PFSK-1 (cell line): ENCODE results near the gene GEMIN7.
A peak's percentile ranks its signal among the peaks of the same experiment; 100 is the strongest.

Experiments
- FOXP2 ChIP-seq: optimal IDR thresholded peaks from 2 replicates; pipeline ENCODE3; 2011; ENCODE audit warnings: borderline replicate concordance, control low read depth, inconsistent platforms; ENCODE audit not compliant: insufficient read depth; ENCODE audit errors: extremely low read length, extremely low read depth
- POLR2AphosphoS5 ChIP-seq: IDR thresholded peaks from 2 replicates; pipeline ENCODE4 v1.6.1; 2012; ENCODE audit warnings: low read depth, mild to moderate bottlenecking, control low read depth, low read length, moderate library complexity
- SIN3A ChIP-seq: IDR thresholded peaks from 2 replicates; pipeline ENCODE4 v1.6.1; 2012; ENCODE audit warnings: mild to moderate bottlenecking, low read length, moderate library complexity, borderline replicate concordance; ENCODE audit not compliant: insufficient read depth
- TAF1 ChIP-seq: IDR thresholded peaks from 2 replicates; pipeline ENCODE4 v1.6.1; 2012; ENCODE audit warnings: low read length, control low read depth, borderline replicate concordance; ENCODE audit not compliant: insufficient read depth
- TF ChIP-seq, protein P1 (sequence below), 2 experiments: IDR thresholded peaks; 2 replicates each; pipeline versions ENCODE4 v1.6.1 to v1.8.0; 2011 to 2012; ENCODE audit warnings: low read depth in 2 of 2, low read length in 2 of 2, control low read depth in 1 of 2, inconsistent platforms in 1 of 2, mild to moderate bottlenecking in 1 of 2, moderate library complexity in 1 of 2; ENCODE audit not compliant: insufficient read depth in 1 of 2

Gene GEMIN7

DNA sequence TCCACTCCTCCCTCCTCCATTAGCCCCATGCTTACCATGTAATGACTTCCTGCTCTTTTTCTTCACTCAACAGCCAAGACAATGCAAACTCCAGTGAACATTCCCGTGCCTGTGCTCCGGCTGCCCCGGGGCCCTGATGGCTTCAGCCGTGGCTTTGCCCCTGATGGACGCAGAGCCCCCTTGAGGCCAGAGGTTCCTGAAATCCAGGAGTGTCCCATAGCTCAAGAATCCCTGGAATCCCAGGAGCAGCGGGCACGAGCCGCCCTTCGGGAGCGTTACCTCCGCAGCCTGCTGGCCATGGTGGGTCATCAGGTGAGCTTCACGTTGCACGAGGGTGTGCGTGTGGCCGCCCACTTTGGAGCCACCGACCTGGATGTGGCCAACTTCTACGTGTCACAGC, 11.0 kb downstream of the GEMIN7 start:
- no peak for TF ChIP-seq SIN3A
- TF ChIP-seq FOXP2: no peak
- TF ChIP-seq, protein P1, sequence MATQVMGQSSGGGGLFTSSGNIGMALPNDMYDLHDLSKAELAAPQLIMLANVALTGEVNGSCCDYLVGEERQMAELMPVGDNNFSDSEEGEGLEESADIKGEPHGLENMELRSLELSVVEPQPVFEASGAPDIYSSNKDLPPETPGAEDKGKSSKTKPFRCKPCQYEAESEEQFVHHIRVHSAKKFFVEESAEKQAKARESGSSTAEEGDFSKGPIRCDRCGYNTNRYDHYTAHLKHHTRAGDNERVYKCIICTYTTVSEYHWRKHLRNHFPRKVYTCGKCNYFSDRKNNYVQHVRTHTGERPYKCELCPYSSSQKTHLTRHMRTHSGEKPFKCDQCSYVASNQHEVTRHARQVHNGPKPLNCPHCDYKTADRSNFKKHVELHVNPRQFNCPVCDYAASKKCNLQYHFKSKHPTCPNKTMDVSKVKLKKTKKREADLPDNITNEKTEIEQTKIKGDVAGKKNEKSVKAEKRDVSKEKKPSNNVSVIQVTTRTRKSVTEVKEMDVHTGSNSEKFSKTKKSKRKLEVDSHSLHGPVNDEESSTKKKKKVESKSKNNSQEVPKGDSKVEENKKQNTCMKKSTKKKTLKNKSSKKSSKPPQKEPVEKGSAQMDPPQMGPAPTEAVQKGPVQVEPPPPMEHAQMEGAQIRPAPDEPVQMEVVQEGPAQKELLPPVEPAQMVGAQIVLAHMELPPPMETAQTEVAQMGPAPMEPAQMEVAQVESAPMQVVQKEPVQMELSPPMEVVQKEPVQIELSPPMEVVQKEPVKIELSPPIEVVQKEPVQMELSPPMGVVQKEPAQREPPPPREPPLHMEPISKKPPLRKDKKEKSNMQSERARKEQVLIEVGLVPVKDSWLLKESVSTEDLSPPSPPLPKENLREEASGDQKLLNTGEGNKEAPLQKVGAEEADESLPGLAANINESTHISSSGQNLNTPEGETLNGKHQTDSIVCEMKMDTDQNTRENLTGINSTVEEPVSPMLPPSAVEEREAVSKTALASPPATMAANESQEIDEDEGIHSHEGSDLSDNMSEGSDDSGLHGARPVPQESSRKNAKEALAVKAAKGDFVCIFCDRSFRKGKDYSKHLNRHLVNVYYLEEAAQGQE (IDR thresholded peaks at IDR 0.05; ENCODE audit: insufficient read depth in 1 of 2, low read depth in 2 of 2, low read length in 2 of 2): no peak
- no peak for TF ChIP-seq POLR2AphosphoS5
- no peak for TF ChIP-seq TAF1

DNA sequence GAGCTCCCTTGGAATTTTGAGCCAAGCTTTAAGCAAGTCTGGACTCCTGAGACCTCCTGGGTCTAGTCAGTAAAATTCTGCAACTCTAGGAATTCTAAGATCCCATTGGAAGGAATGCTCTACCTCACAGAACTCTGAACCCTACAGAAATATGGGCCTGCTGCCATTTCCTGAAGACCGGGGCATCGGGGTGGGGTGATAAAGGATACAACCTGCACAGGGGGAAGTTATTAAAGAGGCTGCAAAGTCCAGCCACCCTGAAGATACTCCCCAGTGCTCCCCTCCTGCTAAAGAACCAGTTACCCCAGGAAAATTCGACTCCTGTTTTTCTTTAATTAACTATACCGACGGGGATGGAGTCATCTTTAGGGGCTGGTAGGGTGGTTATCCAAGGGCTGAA, 11.5 kb downstream of the GEMIN7 start:
- TF ChIP-seq FOXP2: no peak
- TF ChIP-seq TAF1: no peak
- TF ChIP-seq SIN3A: no peak
- no peak for TF ChIP-seq POLR2AphosphoS5
- TF ChIP-seq, protein P1 (IDR thresholded peaks at IDR 0.05; ENCODE audit: insufficient read depth in 1 of 2, low read depth in 2 of 2, low read length in 2 of 2): no peak

DNA sequence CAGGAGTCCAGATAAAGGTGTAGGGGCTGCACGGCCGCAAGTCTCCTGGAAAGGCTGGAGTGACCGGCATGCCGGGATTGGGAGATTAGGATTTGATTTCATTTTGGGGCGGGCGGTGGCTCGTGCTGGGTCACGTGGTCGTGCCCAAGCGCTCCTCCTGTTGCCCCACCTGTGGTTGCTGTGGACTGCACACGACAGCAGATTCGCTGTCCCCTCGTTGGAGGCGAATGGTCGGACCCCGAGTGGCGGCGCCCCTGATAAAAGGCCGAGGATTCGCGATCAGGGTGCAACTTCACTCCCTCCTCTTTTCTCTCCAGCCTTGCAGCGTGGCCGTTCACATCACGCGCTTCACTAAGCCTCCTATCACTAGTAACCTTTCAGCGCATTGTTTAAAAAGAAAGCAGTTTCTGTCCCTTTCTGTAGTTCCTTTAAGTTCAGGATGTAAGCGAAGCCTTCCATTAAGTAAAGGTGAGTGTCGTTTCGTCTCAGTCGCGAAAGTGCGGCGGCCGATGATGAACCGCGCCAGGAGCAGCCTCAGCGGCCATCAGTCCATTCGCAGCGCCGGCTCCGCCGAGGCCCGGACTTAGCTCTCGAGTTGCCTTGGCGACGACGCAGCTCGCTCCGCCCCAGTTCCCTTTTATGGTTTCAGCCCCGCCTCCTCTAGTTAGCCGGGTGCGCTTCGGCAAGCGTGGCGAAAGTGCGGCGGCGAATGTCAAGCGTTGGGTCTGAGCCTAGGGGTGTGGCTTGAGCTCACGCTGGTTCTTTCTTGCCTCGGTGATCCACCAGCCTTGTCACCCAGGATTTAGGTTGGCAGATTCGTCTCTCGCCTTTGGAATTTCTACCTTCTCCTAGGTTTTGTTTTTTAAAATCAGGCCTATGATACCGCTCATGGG, 12.2 kb downstream of the GEMIN7 start:
- TF ChIP-seq, protein P1 (IDR thresholded peaks at IDR 0.05; ENCODE audit: insufficient read depth in 1 of 2, low read depth in 2 of 2, low read length in 2 of 2): no peak
- TF ChIP-seq FOXP2 (no peak), TAF1 (peak; percentile 26; the same call in 1 of the 2 replicates), SIN3A (peak; percentile 53; the same call in 1 of the 2 replicates), POLR2AphosphoS5 (peak; percentile 74; the same call in 1 of the 2 replicates)

DNA sequence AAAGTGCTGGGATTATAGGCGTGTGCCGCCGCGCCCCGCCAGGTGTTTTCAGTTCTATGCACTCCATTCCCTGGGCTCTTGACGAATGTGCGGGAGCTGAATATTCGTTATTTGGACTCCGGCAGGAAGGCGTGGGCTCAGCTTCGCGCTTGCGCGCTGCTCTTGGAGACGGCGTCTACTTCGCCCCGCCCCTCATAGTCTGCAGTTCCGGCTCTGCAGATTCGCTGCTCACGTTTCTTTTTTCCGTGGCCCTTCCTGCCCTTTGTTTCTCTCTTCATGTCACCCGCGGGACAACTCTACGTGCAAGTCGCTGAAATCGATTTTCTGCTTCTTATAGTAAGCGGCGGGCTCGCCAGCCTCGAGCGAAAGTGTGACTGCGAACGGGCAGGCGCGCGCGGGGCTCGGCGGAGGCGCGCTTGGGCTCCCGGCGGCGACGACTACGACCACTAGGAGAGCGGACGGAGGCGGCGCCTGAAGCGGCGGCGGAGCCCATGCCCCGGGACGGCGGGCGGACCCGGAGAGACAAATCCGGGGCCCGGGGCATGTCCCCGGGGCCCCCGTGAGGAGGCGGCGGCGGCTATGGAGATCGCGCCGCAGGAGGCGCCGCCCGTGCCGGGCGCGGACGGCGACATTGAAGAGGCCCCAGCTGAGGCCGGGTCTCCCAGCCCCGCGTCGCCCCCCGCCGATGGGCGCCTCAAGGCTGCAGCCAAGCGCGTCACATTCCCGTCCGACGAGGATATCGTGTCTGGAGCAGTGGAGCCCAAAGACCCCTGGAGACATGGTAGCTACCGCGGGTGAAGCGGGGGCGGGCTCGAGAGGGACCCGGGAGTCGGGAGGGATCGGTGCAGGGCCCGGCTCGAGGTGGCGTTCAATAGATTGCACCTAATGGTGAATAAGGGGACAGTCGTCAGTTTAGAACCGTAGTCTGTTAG, 14.0 kb downstream of the GEMIN7 start, which contains the start of gene PPP1R37:
PPP1R37 (plus strand) TSS at position 433 of the 932 bp plus-strand sequence; CDS start at position 580, 147 bp downstream.
- no peak for TF ChIP-seq FOXP2
- TF ChIP-seq SIN3A: peak; percentile 72; the same call in 1 of the 2 replicates
- TF ChIP-seq POLR2AphosphoS5: peak; percentile 53; the same call in 1 of the 2 replicates
- TF ChIP-seq TAF1: 0 out of 2 replicates have a peak, but pooled peaks have one; percentile 57
- TF ChIP-seq, protein P1 (IDR thresholded peaks at IDR 0.05; ENCODE audit: insufficient read depth in 1 of 2, low read depth in 2 of 2, low read length in 2 of 2): no peak
